GM19452 (cell line): ENCODE measurements around the gene RFX6.

Experiments
- ATAC-seq: cut with Tn5 transposase; IDR thresholded peaks from one replicate; pipeline ENCODE4 v1.9.1; 2021; ENCODE audit not compliant: unreplicated experiment

Gene RFX6

GRCh38 chr6:116969211-116969863 lies 92.3 kb downstream of the RFX6 start:
- peak; percentile 79 for ATAC-seq

- ATAC-seq: no peak
Measured at GRCh38 chr6:116971959-116972358, 94.9 kb downstream of the RFX6 start.

GRCh38 chr6:116973976-116974375 lies 96.9 kb downstream of the RFX6 start:
- no peak for ATAC-seq

- ATAC-seq: no peak
Measured at GRCh38 chr6:116974526-116975316, 97.7 kb downstream of the RFX6 start.

- ATAC-seq: no peak
Measured at GRCh38 chr6:116975600-116975999, 98.6 kb downstream of the RFX6 start.

GRCh38 chr6:116979560-116979959 lies 102.5 kb downstream of the RFX6 start:
- no peak for ATAC-seq
